Stimulated activated CD8-positive, alpha-beta memory T cell treated with anti-CD3 and anti-CD28 coated beads, Interleukin-4, amount 100 ng/mL, for 4 hours (primary cell): Measurements from ENCODE around the gene ANKRD11.

Experiments
- DNase-seq, 2 donors: peaks; one replicate each; pipeline ENCODE4 v3.0.0-alpha.2; 2020; ENCODE audit warnings: low read depth in 2 of 2, low spot score in 1 of 2

ANKRD11 gene

DNA sequence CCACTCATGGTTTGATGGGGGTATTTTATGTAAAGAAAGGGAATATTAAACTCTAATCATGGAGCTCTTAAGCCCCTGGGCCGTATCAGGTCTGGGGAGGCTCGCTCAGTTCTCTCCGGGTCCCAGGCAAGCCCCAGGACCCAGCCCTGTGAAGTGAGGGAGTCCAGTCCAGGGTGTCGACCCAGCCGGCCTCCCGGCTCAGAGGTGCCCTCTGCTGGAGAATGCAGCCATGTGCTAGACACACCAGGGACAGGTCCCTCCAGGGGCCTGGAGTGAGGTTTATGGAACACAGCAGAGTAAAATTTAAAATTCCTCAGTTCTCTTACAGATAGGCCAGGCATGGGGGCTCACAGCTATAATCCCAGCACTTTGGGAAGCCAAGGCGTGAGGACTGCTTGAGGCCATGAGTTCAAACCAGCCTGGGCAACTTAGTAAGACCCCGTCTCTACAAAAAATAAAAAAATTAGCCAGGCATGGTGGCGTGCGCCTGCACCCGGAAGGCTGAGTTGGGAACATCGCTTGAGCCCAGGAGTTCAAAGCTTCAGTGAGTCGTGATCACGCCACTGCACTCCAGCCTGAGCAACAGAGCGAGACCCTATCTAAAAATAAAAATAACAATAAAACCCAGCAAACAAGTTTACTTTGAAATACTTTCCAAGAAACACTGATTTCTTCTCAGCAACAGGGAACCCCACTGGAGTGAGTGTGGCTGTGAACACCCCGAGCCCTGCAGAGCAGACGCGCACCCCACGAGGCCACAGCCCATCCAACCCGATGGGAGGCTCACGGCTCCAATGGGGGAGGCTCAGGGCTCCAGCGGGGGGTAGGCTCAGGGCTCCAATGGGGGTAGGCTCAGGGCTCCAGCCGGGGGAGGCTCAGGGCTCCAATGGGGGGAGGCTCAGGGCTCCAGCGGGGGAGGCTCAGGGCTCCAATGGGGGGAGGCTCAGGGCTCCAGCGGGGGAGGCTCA is 200.6 kb downstream of the ANKRD11 start:
- peak; percentile 43 to 55 for DNase-seq

DNA sequence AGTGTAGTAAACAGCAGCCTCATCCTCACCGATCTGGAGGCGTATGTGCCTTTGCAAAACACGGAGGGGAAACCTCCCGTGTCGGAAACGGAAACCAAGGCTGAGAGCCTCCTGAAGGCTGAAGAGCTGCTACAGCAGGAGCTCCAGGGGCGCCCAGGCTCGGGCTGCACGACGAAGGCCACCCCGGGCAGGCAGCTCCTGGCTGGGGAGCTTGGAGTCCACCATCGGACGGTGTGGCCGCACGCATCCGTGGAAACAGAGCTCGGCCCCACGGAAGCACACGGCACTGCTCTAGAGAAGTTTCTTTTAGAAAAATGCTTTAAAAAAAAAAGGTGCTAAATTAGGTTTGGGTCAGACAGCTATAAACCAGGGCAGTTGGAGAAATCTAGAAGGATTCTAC is 201.4 kb downstream of the ANKRD11 start:
- no peak for DNase-seq

DNA sequence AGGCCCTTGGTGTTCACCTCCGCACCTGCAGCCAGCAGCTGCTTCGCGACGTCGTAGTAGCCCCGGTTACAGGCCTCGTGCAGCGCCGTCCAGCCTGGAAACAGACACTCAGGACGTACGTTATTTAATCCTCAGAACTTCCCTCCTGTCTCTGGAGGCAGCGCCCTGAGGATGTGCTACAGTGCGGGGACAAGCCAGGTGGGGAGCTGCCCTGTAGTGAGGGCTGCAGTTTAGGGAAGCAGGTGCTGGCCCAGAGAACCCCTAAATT is 201.8 kb downstream of the ANKRD11 start:
- no peak for DNase-seq

DNA sequence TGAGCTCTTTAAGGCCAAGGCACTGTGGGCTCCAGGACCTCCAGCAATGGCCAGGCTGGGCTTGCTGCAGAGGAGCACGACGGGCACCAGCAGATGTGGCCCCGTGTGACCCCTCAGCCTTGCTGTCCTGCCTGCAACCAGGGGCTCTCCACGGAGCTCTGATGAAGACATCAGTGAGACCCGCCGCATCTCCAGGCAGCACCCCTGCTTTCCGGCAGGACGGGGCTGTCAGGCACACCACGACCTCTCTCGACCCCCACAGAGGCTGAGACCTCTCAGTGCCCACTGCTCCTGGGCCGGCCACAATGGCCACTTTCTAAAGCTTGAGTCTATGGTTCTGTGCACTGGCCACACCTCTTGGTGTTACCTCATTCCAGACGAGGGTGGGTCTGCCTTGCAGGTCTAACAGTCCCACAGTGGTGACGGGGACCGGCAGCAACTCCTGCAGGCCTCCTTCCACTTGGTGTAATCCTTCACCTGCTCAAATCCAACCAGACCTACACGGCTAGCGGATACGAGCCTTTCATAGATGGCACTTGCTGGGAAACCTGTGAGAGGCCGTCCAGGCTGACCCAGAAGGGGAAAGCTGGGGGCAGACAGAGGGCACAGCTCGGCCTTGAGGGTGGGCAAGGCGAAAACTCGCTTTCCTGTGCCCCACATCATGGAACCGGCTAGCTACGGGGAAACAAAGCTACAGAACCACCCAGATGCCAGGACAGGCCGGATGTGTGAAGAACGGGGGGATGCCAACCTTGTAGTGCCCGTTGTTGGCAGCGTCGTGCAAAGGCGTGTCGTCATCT is 202.4 kb downstream of the ANKRD11 start:
- DNase-seq: no peak

DNA sequence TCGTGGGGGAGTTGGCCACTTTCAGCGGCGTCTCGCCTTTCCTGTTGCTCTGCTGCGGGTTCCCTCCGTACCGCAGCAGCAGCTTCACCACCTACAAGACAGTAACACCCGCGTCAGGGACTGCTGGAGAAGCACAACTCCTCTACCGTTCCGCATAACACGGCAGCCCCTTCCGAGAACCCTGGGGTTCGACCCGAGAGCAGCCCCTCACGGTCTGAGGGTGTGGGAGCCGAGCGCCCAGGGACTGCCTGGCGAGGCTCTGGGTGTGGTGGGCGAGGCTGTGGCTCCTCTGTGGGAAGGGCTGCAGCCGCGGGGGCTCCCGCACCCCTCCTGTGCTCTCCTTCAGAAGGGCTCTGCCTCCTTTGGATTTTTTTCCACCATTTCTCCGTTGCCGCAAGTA is 204.3 kb downstream of the ANKRD11 start:
- DNase-seq: no peak

- no peak for DNase-seq
Observed at GRCh38 chr16:89285381-89285780, 205.0 kb downstream of the ANKRD11 start.

DNA sequence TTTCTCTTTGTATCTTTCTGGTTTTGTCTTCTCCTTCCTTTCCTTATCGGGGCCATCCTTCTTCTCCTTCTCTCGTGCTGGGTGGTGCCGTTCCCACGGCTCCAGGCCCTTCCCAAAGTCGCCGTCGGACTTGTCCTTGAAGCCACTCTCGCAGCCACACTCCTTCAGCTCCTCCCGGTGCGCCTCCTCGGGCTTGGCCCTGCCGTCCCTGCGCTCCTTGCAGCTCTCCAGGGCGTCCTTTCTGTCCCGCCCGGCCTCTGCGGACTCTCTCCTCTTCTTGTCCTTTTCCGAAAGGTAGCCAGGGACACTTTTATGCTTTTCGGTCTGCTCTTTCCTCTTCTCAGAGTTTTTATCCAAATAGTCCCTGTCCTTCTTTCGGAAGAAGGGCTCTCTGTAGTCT is 206.9 kb downstream of the ANKRD11 start:
- no peak for DNase-seq

DNA sequence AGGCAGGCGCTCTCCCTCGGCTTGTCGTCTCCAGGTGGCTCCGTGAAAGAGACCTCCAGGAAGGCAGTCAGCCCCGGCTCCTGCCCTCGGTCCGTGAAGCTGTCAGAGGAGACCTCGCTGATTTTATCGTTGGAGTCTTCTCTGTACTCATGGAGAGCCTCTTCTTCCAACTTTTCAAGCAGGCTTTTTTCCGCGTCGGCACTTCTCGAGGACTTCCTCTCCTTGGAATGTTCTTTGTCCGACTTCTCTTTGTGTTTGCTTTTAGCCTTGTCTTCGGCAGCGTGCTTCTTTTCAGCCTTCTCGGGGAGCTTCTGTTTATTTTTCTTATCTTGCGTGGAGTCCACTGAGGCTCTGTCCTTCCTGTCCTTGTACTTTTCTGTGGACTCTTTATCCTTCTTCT is 207.8 kb downstream of the ANKRD11 start:
- no peak for DNase-seq

DNA sequence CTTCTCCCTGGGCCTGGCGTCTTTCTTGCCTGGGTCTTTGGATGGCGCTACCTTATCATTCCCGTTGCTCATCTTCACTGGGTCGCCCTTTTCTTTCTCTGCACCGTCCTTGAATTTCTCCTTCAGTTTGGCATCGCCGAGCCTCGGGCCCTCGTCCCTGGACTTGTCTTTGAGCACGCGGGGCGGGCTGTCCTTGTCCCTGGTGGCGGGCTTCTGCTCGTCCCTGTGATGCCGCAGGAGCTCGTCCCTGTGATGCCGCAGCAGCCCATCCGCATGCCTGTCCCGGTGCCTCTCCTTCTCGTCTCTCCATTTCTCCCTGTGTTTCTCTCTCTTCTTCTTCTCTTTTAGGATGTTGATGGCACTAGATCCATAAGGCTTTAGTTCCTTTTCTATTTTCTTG is 208.5 kb downstream of the ANKRD11 start:
- DNase-seq: no peak

DNA sequence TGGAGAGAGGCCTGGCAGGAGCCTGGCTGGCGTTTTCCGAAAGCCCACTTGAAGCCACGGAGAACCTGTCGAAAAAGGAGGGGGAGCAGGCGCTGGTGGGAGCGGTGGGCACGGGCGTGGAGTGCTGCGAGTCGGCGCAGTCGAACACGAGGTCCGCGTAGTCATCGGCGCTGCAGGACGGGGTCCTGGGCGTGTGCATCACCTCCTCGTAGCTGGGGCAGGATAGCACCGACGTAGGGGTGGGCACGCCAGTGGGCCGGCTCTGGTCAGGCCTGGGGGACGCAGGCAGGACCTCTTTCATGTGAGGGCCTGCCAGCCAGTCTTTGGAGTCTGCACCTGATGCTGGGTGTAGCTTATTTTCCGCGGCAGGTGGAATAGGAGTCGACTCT is 209.2 kb downstream of the ANKRD11 start:
- DNase-seq: no peak

- no peak for DNase-seq
Observed at GRCh38 chr16:89280546-89281188, 209.7 kb downstream of the ANKRD11 start.

GRCh38 chr16:89279666-89280481 is 210.5 kb downstream of the ANKRD11 start:
- DNase-seq: no peak

DNA sequence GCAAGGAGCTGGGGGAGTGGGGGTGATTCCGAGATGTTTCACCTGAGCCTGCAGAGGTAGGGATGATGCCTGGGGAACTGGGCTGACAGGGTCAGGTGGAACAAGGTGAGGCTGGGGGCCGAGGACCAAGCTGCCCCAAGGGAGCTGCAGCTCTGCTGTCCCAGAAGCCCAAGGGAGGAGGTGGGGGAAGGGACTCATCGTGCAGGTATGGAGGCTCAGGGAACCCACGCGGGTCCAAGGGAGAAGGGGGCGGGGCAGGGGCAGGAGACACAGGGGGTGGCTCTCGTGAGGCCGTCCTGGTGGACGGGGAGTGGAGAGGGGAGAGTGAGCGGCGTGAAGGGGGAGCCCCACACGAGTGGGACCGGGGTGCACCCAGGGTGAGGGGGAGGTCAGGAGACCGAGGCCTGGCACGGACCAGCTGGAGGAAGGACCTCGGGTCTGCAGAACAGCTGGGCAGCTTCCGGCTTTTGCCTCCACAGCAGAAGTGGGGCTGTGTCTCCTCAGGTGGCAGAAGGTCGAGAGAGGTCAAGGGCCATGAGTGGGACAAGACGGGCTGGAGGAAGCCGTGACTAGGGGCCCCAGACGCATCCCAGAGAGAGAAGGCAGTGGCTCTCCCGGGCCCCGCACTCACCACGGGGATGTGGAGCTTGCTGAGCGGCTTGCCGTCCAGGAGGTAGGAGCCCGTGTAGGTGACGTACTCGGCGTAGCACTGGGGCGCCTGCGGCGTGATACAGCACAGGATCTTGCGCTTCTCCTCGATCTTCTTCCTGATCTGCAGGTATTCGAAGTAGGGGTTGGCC is 211.7 kb downstream of the ANKRD11 start:
- no peak for DNase-seq

DNA sequence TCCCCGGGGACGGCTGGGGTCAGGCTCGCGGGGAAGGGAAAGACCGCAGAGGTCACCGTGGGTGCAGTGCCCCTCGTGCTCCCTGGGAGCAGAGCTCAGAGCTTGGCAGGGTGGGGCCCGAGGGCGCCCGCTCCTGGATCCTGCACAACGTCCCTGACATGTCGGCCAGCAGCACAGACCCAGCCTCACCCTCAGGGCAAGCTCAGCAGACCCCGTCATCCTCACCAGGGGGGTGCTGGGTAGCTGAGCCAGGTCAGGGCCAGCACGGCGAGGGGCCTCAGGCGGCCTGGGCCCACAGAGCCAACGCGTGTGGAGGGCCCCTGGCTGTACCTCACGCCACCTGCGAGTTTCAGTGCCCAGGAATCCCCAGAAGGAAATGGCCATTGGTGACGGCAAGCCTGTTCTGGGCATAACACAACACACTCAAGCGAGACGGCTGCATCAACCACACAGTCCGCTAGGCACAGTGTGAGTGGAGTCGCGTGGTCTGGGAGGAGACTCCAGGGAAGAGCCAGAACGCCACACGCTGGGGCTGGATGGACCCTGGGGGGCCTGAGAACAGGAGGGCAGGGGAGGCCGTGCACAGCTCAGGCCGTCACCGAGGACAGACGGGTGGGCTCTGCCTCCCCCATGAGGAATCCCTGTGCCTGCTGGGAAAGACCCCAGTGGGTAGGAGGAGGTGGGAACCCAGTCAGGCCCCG is 212.6 kb downstream of the ANKRD11 start:
- no peak for DNase-seq

- no peak for DNase-seq
Observed at GRCh38 chr16:89277049-89277448, 213.3 kb downstream of the ANKRD11 start.

GRCh38 chr16:89275837-89276720 is 214.3 kb downstream of the ANKRD11 start:
- DNase-seq: no peak

- DNase-seq: no peak
Observed at GRCh38 chr16:89275284-89275584, 215.1 kb downstream of the ANKRD11 start.

GRCh38 chr16:89274561-89275283 is 215.6 kb downstream of the ANKRD11 start:
- no peak for DNase-seq
